GM21825 (cell line): ENCODE results near the gene ZNRF3.
"Not testable (repeated sequence)": the region's sequence is repeated elsewhere in the genome, so short reads cannot be mapped to it uniquely, and the experiment has no call there.

Experiments
- ATAC-seq: cut with Tn5 transposase; IDR thresholded peaks from one replicate; pipeline ENCODE4 v1.9.1; 2021; ENCODE audit warnings: mild to moderate bottlenecking, moderate library complexity; ENCODE audit not compliant: unreplicated experiment

Gene ZNRF3

GRCh38 chr22:28883917-28884746 is 760 bp downstream of the ZNRF3 start:
- no peak for ATAC-seq

DNA sequence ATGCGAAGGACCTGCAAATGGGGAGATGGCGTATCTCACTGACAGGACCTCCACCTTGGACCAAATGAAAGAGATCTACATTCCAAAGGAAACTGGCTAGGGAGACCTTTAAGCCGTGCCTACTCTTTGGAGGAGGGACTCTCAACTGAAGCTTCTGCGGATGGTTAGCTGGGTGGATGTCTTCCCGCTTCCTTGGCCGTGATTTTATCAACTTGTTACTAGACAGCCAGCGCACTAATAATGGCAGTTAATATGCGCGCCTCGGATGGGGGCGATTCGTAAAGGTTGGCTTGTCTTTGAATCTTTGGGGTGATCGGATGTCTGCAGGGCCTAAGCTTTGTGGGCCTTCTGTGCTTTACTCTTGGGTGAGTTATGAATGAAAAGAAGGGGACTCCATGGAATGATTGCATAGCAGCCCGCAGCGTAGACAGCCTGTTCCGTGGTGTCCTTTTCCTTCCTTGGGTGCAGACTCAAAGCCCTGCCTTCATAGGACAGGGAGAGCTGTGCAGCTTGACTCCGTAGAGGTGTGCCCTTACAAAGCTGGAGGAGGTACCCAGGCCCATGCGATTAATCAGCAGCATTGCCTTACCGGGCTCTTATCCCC is 1.5 kb downstream of the ZNRF3 start:
- no peak for ATAC-seq

DNA sequence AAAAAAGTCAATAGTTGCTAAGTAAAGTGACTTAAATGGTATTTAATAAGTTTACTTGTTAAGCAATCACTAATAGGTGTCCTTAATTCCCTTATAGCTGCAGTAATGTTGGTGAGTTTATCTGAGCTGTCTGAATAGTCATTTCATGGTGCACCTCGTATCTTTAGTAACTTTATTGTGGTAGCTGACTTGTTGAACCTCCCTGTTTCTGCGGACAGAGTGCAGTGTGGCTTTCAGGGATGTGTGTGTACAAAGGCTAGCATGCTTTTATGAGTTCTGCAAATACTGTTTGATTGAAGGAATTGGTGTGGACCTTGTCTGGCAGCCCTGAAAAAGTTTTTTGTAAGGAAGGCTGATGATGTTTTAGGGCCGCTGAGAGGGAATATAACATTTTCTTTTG is 2.6 kb downstream of the ZNRF3 start:
- ATAC-seq = no peak

DNA sequence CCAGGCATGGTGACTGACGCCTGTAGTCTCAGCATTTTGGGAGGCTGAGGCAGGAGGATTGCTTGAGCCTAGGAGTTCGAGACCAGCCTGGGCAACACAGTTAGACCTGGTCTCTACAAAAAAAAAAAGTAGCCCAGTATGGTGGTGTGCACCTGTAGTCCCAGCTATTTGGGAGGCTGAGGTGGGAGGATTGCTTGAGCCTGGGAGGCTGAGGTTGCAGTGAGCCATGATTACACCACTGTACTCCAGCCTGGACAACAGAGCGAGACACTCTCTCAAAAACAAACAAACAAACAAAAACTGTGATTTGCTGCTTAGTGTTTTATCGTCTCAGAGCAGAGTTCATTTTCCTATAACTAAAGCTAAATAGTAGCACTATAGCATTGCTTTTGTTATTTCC is 3.3 kb downstream of the ZNRF3 start:
- not testable (repeated sequence) for ATAC-seq

DNA sequence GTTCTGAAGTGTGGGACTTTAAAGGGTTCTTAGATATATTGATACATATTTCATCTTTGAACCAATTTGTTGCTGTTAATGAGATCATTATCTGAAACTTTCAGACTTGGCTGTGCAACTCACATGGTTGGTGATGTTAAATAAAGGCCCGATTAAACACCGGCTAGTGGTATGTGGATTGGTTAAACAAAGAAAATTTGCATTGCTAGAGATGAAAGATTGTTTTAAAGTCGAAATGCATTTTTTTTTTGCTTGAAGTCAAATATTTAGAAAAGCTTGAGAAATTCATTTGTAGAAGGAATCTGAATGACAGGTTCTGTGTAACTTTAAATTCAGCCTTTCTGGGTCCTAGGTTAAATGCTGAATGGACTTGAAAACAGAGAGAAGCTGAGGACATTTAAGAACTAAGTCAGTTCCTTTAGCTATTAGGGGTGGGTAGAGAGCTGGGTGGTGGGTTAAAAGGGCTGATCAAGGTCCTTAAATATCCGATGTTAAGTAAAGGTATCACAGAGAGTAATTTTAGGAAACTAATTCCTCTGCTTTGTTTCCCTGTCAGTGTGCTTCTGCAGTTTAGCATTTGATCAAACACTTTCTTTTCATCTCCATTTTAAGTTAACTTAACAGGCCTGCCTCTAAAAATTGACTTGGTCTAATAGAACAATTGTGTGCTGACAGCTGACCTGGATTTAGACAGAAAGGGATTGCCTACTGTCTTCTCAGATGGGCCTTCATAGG is 4.5 kb downstream of the ZNRF3 start:
- no peak for ATAC-seq

GRCh38 chr22:28889478-28890024 is 6.2 kb downstream of the ZNRF3 start:
- no peak for ATAC-seq

GRCh38 chr22:28891156-28891733 is 7.9 kb downstream of the ZNRF3 start:
- no peak for ATAC-seq

DNA sequence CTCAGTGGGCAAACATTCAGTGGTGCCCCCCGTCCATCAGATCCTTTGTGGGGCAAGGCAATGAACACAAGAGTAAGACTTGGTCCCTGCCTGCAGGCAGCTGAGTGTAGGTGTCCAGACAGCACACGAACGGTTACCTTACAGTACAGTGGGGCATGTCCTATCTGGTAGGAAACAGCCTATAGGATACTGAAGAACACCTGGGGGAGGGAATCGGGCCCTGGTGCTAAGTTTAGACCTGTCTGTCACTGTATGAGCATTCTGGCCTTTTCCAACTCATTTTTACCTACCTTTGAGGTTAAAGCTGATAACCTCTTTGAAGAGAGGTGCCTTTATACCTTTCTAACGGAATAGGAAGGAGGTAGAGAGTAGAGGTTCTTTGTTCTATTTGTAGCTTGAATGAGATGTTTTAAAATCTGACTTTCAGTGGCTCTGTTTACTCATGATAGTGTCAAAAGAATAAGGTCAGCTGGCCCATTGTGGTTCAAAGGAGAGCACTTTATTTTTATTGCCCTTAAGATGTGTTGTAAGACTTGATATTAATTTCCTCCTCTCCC is 8.9 kb downstream of the ZNRF3 start:
- ATAC-seq = no peak

DNA sequence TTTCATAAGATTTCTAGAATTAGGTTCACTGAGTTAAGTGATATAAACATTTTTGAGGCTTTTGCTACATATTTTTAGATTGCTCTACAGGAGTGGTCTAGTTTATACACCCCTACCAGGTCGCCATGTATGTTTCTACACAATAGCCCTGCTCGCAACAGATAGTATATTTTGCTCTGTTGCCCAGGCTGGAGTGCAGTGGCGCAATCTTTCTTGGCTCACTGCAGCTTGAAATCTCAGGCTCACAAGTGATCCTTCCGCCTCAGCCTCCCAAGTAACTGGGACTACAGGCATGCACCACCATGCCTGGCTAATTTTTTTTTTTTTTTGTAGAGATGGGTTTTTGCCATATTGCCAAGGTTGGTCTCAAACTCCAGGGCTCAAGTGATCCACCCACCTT is 10.4 kb downstream of the ZNRF3 start:
- ATAC-seq = no peak

- ATAC-seq = no peak
These were observed 11.0 kb downstream of the ZNRF3 start for GRCh38 chr22:28894334-28894733.

GRCh38 chr22:28894807-28895206 is 11.4 kb downstream of the ZNRF3 start:
- no peak for ATAC-seq

DNA sequence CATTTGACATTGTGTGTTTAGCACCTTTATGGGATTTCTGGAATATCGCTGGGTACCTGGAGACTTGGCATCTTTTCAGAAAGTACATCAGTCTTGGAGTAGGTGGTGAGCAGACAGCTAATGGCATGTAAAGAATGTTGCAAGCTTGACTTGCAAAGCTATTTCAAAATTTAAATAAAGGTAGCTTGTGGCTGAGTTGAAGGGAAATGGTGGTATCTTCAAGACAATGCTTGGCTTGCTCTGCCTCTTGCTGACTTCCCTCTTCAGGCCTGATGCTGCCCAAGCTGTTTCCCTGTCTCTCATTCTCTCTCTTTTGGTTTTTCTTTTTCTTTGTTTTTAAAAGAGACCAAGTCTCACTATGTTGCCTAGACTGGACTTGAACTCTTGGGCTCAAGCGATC is 13.2 kb downstream of the ZNRF3 start:
- ATAC-seq = no peak

DNA sequence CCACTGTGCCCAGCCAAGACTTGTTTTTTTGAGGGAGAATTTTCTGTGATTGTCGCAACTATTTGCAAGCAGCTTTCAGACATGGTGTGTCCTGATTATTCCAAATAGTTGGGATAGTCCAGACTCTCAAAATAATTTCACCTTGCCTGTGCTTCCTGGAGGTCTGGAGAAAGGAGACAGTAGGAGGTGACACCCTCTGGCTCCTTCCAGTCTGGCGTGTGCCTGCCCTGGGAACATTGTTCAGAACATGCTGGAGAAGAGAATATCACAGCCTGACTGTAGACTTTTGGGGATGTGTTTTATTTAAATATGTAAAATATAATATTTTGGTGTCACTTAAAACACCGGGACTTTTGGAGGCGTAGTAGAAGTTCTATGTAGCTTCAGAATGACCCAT is 14.9 kb downstream of the ZNRF3 start:
- ATAC-seq = no peak

DNA sequence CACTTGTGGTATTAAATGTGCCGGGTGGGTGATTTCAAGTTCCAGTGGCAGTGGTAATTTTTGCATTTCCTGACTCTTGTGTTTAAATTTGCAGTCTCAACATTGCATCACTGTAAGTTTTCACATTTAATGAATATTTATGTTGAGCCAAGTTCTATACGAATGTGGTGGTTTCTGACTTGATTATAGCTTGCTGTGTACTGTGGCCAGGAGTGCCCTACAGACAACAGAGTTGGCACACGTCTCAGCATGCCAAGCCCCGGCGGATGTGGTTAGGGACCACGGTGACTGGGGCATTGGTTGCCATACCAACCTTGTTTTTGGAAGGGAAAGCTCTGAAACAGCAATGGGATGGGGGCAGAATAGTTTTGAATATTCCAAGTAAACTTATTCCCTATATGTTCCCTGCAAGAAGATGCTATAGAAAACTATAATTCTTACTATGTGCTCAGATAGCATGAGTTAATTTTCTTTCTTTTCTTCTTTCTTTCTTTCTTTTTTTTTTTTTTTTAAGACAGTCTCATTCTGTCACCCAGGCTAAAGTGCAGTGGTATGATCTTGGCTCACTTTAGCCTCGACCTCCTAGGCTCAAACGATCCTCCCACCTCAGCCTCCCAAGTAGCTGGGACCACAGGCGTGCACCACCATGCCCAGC is 16.0 kb downstream of the ZNRF3 start:
- no peak for ATAC-seq

GRCh38 chr22:28900379-28900925 is 17.1 kb downstream of the ZNRF3 start:
- ATAC-seq = no peak

GRCh38 chr22:28902490-28902889 is 19.1 kb downstream of the ZNRF3 start:
- ATAC-seq = no peak

DNA sequence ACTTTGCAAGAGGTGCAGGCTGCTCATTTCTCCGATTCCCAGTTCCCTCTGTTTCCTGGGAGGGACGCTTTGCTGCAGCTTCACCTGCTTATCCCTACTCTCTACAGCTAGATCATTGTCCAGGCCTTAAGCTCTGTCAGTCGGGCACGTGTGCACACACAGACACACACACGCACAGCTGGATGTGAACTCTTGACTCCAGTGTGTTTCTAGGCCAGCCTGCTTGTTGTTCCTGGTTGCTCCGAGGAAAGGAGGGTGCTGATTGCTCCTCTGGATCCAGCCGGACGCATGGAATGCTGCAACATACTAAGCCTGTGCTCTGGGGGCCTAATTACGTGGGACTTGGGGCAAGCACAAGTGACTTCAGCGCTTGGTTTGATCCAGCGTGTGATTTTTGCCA is 19.7 kb downstream of the ZNRF3 start:
- ATAC-seq = no peak

DNA sequence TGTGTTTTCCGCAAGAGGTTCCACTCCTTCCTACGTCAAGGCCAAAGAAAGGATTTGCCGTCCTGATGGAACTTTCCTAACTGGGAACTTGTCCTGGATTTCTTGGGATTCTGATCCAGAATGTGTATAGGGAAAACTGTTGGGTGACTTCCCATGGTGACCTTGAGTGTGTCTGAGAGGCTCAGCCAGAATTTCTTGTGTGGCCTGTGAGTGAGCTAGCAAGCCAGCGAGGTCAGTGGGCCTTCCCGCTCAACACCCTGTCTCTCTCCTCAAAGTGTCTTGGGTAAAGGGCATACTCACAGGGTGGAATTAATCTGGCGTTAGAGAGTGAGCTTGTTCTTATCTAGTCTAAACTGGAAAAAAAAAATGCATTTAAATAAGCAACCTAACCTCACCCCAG is 20.4 kb downstream of the ZNRF3 start:
- no peak for ATAC-seq

- ATAC-seq = no peak
These were observed 21.0 kb downstream of the ZNRF3 start for GRCh38 chr22:28904211-28904896.
